AG20443 (cell line): ENCODE data around the gene NKG7.

Experiments
- DNase-seq: peaks from one replicate; pipeline ENCODE4 v3.0.0; 2012; ENCODE audit warnings: low spot score, mixed read lengths

Gene NKG7

GRCh38 chr19:51337141-51337860 is 35.2 kb downstream of the NKG7 start:
- DNase-seq: no peak

GRCh38 chr19:51333836-51334460 is 38.5 kb downstream of the NKG7 start:
- DNase-seq: no peak

DNA sequence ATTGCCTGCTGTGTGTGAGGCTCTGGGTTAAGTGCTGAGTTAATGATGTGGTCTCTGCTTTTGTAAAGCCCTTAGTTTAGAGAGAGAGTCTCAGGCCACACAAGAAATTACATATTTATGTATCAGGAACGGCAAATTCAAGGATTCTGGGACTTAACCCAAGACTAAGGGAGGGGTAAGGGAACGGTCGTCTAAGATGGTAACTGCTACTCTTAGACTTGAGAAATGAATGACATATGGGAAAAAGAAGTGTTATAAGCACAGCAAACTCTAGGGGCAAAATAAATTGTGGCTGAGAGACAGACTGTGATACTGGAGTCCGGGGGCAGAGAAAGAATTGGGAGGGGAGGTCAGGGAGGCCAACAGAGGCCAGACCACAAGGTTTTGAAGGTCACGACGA is 40.7 kb downstream of the NKG7 start:
- no peak for DNase-seq

- DNase-seq: no peak
These were observed 41.3 kb downstream of the NKG7 start for GRCh38 chr19:51331193-51331592.

GRCh38 chr19:51330366-51330765 is 42.1 kb downstream of the NKG7 start:
- no peak for DNase-seq

GRCh38 chr19:51329411-51329810 is 43.0 kb downstream of the NKG7 start:
- no peak for DNase-seq

DNA sequence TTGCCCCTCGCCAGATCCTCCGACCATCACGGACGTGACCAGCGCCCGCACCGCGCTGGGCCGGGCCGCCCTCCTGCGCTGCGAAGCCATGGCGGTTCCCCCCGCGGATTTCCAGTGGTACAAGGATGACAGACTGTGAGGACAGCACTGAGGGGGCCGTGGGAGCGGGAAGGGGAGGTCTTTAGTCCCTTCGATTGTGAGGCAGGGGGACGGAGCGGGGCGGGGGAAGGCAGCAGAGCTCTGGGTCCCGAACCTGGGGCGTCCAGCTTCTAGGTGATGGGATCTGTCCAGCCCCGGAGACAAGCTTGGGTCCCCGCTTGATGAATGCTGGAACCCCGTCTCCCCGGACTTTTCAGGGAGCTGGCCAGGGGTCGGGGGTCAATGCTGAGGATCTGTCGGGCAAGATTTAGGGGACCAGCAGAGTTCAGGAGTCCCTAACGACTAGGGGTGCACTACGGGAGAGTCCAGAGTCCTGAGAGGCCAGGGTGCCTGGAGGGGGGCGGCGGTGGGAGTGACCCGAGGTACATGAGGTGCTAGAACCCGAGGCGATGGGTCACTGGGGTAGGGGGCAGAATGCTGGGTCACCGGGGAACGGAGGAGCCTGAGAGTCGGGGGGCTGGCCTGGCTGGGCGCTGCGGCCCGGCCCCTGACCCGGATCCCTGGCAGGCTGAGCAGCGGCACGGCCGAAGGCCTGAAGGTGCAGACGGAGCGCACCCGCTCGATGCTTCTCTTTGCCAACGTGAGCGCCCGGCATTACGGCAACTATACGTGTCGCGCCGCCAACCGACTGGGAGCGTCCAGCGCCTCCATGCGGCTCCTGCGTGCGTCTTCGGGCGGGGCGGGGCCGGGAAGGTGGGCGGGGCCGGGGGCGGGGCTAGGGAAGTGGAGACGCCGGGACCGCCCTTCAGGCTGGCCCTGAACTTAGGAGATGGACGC is 45.1 kb downstream of the NKG7 start:
- peak; percentile 88 for DNase-seq

DNA sequence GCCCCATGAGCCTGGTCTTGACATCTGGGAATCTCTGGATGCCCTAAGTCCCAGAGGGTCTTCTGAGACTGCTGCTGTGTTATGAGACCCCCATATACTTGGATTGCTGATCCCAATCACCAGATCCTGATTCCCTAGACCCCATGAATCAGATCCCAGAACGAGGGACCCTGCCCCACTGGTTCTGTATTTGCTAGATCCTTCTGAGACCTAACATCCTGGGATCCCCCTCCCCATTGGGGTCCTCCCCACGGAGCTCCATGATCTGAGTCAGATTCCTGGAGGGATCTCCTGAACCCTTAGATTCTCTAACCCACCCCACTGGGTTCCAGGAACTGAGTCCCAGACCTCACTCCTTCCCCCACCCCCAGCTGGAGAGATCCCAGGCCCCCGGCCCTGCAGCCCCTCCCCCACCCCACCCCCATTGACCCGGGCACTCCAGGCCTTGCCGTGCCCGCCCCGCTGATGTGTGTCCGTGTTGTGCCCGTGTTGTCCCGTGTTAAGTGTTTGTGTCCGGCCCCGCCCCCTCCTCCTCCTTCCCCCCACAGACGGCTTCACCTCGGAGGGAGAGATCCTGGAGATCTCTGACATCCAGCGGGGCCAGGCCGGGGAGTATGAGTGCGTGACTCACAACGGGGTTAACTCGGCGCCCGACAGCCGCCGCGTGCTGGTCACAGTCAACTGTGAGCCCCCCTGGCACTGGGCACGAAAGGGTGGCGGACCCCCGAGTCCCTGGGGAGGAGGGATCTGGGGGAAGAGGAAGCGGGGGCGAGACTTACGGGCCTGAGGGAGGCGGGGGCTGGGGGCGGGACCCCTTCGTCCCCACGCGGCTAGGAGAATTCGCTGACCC is 46.0 kb downstream of the NKG7 start:
- no peak for DNase-seq

DNA sequence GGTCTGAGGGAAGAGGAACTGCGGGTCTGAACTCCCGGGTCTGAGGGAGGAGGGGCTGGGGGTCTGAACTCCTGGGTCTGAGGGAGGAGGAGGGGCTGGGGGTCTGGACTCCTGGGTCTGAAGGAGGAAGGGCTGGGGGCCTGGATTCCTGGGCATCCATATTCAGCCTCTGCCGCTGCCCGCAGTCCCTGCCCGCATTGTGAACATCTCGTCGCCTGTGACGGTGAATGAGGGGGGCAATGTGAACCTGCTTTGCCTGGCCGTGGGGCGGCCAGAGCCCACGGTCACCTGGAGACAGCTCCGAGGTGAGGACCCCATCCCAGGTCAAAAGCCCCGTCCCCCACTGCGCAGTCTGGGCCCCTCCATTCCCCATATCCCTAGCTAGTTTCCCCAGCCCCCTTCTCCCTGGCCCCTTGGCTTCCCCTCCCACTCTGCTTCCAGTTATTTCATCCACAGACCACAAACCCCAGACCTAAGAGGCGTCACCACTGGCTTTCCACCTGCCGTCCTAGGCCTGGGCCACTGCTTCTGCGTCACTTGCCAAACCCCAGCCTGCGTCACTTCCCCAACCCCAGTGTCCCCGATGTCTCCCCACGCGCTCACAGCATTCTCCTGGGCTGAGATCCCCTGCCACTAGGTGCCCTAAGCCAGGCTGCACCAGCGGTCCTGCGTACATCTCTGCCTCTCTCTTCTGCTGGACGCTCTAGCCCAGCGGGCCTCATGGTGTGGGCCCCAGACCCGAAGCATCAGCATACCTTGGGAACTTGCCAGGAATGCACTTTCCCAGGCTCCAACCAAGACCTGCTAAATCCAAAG is 47.1 kb downstream of the NKG7 start:
- no peak for DNase-seq

GRCh38 chr19:51324167-51324481 is 48.3 kb downstream of the NKG7 start:
- no peak for DNase-seq

- no peak for DNase-seq
These were observed 48.8 kb downstream of the NKG7 start for GRCh38 chr19:51323481-51324166.

GRCh38 chr19:51321799-51322198 is 50.7 kb downstream of the NKG7 start:
- DNase-seq: no peak
